CD4-positive, alpha-beta T cell treated with Interleukin-6 at 100 ng/mL for 8 hours (primary cell): ENCODE results near the gene ZNF180.
"Not testable (repeated sequence)": the region's sequence is repeated elsewhere in the genome, so short reads cannot be mapped to it uniquely, and the experiment has no call there.

Source experiments
- DNase-seq: peaks from one replicate; pipeline ENCODE4 v3.0.0-alpha.2; 2020; ENCODE audit warnings: mixed read lengths, low spot score

Gene ZNF180

DNA sequence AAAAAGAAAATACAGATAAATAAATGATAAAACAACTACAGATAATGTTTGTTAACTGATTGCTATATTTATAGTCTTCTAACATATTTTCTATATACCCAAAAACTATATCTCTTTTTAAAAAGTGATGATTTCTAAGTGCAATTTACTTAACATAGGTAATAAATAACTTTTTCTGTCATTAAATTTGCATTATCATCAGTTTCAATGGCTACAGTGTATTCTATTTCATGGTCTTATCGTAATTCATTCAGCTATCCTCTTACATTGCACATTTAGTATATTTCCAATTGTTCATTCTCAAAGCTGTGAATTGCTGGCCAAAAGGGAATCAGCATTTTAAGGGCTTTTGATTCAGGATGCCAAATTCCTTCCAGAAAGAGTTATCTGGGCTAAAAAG lies 3.6 kb downstream of the ZNF180 start:
- DNase-seq = no peak

DNA sequence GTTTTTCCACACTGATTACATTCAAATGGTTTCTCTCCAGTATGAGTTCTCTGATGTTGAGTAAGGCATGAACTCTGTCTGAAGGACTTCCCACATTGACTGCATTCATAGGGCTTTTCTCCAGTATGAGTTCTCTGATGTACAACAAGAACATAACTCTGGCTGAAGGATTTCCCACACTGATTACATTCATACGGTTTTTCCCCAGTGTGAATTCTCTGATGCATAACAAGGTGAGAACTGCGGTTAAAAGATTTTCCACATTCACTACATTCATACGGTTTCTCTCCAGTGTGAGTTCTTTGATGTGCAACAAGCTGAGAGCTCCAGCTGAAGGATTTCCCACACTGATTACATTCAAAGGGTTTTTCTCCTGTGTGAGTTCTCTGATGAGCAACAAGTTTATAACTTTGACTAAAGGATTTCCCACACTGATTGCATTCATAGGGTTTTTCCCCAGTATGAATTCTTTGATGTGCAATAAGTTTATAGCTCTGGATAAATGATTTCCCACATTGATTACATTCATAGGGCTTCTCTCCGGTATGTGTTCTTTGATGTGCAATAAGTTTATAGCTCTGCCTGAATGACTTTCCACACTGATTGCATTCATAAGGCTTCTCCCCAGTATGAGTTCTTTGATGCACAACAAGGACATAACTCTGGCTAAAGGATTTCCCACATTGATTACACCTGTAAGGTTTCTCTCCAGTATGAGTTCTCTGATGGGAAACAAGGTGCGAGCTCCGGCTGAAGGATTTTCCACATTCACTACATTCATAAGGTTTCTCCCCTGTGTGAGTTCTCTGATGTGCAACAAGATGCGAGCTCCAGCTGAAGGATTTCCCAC lies 23.5 kb downstream of the ZNF180 start:
- no peak for DNase-seq

DNA sequence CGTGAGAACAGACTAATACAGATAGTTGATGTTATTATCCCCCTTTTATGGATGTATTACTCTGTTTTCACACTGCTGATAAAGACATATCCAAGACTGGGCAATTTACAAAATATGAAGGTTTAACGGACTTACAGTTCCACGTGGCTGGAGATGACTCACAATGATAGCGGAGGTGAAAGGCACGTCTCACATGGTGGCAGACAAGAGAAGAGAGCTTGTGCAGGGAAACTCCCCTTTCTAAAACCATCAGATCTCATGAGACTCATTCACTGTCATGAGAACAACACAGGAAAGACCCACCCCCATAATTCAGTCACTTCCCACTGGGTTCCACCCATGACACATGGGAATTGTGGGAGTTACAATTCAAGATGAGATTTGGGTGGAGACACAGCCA lies 31.6 kb downstream of the ZNF180 start:
- not testable (repeated sequence) for DNase-seq

DNA sequence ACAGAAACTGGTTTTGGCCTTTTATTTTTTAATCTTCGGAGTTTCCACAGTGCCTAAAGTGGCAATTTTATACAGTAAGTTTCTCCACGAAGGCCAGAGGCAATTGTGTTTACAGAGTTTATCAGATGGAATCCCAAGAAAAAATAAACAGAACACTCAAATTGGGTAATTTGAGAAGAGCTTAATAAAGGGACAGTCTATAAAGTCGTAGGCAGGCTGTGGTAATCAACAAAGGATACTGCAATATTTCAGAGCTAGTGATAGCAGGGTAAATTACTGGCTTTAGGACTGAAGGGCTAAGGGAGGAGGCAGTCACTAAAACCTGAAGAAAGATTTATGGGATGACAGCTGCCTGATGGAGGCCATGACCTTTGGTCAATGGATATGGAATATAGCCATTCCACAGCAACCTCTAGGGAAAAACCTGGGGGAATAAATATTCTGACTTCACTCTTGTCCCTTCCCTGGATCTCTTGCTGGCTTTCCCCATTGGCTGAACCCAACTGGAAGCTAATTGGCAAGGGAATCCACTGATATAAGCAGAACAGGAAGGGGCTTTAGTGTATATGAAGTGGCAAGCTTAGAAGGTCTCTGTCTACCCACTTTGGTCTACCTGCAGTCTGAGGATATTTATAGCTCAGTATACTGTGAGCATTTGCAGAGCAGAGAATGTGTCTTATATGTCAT lies 37.6 kb downstream of the ZNF180 start:
- not testable (repeated sequence) for DNase-seq

DNA sequence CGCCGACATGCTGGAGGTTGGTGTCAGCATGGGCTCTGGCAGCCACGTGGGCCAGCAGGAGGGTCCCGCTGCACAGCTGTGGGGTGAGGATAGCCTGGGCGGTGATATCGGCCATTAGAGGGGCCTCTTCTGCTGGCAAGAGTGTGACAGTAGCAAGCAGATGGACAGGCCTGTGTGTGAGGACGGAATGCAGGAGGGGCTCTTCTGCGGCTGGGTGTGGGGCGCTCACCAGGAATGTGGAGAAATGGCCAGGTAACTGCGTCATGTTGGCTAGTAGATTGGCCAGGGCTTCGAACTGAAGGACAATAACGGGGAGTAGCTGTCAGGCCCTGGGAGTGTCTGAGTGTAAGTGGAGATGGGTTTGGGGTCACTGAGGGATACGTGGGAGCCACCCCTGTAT lies 44.3 kb downstream of the ZNF180 start:
- not testable (repeated sequence) for DNase-seq

DNA sequence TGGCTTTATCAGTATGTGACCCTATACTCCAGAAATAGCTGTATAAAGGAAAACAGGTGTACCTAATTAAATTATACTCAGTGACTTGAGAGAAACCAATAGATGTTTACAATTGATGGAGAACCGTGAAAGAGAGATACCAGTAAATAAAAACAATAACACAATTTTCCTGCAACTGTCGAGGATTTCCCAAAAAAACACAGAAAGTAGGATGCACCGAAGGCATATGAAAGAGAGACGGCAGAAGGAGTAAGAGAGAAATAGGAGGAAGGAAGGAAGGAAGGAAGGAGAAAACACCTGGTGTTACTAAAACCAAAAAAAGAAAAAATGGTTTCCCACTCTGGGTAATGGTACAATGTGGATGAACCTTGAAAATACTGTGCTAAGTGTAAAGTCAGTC lies 45.2 kb downstream of the ZNF180 start:
- no peak for DNase-seq

DNA sequence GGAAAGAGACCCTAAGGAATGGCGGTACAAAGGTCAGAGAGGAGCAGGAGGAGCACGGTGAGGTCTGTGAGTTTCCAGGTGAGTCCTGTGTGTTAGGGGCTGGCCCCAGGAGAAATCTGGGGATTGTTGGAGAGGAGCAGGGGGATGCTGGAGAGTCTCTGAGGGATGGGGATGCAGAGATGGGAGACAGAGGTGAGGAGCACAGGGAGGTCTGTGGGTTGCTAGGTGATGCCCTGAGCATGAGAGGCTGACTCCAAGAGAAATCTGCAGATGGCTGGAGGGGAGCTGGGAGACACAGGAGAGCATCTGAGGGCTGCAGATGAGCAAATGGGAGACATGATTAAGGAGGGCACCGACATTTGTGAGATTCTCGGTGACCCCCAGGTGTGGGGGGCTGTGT lies 48.0 kb downstream of the ZNF180 start:
- no peak for DNase-seq

DNA sequence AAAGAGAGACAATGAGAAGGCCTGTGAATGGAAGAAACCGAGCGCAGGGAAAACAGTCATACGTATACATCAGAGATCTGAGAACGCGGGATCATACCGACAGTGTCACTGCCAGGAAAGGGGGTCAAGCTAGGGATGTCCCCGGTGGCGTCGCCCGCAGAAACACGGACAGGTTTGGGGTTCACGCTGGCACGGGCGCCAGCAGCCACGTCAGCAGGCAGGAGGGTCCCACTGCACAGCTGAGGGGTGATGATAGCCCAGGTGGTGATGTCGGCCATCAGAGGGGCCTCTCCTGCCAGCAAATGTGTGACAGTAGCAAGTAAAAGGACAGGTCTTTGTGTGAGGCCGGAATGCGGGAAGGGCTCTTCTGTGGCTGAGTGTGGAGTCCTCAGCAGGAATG lies 48.6 kb downstream of the ZNF180 start:
- no peak for DNase-seq

DNA sequence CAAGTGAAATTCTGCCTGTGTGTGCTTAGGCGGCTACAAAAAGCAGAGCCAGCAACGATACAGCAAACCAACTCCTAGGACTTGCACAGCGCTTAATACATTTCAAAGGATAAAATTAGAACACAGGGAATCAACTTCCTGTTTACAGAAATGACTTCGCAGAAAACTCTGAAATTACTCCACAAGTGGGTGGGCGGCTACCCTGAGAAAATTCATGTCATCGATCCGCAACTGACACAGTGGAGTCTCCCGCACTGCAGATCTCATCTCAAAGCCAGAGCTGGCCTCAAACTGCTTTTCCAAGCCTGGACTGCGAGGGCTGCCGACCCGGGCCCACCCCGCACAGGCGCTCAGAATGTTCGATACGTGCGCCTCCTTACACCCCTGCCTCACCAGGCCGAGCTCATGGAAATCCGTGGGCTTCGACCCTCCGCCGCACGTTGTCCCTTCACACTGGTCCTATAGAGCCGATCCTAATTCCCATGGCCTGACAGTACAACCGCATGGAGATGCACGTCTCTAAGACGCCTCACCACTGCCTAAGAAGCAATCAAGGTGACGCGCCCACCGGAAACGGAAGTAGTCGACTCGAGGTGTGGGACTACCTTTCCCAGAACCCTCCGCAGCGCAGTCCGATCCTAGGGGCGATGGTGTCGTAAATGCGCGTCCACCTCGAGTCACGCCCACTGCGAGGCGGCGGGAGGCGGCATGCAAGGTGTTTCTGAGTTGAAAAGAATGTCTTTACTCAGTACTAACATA lies 52.2 kb downstream of the ZNF180 start, which contains the start of gene ZNF229:
Gene ZNF229 (minus strand): TSS at position 557 of the 759 bp plus-strand sequence. CDS start 5,625 bp downstream, outside the sequence.
- DNase-seq = peak; percentile 55

DNA sequence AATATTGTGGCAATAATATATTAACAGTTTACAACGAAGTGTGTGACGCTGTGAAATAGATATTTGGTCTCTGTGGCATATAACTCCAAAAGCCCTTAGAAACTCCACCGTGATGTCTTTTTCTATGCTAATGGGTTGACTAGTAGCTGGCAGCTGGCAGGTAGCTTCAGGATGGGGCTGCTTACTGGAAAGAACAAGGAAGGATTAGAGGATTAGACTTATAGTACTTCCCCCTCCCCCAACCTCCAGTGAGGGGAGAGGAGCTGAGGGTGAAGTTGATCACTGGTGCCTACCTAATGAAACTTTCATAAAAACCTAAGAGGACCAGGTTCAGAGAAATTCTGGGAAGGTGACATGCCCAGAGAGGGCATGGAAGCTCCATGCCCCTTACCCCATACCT lies 61.9 kb downstream of the ZNF180 start:
- DNase-seq = no peak

DNA sequence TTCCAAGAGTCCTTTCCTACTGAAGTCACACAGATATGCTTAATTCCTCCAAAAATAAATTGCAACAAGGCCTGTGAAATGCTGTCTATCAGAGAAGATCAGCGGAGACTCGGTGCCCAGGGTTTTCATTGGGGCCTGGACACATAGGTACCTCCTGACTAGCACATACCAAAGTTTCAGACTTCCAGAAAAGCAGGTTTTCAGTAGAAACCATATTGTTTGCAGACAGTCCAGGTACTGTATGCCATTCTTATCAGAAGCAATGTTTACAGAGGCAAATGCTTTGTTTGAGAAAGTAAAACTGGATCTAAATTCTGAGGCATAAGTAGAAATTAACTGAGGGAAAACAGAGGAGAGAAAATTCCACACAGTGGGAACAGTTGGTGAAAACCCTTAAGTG lies 64.9 kb downstream of the ZNF180 start:
- no peak for DNase-seq

DNA sequence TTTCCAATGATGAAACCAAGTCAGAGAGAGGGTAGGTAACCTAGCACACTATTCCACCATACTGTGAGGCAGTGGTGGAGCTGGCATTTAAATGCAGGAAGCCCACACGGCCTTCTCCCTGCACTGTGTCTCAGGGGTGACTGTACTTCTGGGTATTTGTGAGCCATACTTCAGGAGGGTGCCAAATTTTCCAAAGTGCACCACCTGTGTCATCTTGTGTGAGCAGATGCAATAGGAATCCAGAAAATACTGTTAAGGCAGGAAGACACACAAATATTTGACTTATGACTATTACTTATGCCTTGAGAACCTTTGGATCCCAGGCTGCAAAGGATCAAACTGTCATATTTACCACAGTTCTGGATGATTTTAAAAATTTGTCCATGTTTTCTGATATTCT lies 69.4 kb downstream of the ZNF180 start:
- no peak for DNase-seq
